ENCODE measurements around the gene STX5.
"Not testable (repeated sequence)": the region's sequence is repeated elsewhere in the genome, so short reads cannot be mapped to it uniquely, and the experiment has no call there.

DNA sequence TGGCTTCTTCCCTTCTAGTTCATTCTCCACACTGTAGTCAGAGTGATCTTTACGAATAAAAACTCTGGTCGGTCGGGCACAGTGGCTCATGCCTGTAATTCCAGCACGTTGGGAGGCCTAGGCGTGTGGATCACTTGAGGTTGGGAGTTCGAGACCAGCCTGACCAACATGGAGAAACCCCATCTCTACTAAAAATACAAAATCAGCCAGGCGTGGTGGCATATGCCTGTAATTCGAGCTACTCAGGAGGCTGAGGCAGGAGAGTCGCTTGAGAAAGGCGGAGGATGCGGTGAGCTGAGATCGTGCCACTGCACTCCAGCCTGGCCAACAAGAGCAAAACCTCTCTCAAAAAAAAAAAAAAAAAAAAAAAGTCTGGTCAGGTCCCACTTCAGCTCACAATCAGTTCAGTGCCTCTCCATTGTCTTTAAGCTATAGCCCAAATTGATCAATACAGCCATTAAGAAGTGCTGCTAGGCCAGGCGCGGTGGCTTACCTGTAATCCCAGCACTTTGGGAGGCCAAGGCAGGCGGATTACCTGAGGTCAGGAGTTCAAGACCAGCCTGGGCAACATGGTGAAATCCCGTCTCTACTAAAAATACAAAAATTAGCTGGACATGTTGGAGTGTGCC lies 29.8 kb upstream of the STX5 start:
- TF ChIP-seq CTCF (IDR thresholded peaks at IDR 0.05; ENCODE audit: low read length); EZH2 (optimal IDR thresholded peaks at IDR 0.05; ENCODE audit: low read depth, low read length): not testable (repeated sequence)

Measured in MM.1S (cell line).